Stomach (tissue), 19 donors: ENCODE results near the gene ASPG. TPM values are rescaled to one million over a fixed set of nuclear protein-coding genes. Genes with fewer than 3 reads are reported as not detected.

Experiments
- DNase-seq, 2 donors: peaks; one replicate each; pipeline versions ENCODE4 v3.0.0 to v3.0.0-alpha.2; 2013 to 2019
- H3K27ac ChIP-seq, 5 donors: fragments of 200-600 bp in 4 of 5; sonication (generic) in 4 of 5; one replicate each; pipeline ENCODE4 v1.5.1; 2013 to 2019; ENCODE audit warnings: mild to moderate bottlenecking in 1 of 5, moderate library complexity in 1 of 5
- H3K27me3 ChIP-seq, 3 donors: fragments of 200-600 bp; sonication (generic); one replicate each; pipeline ENCODE4 v1.5.1; 2017 to 2019; ENCODE audit warnings: mixed run types in 1 of 3
- H3K36me3 ChIP-seq, 4 donors: fragments of 200-600 bp; sonication (generic); 1 replicate in 3 of 4; 2 replicates in 1 of 4; pipeline ENCODE4 v1.5.1; 2016 to 2019
- H3K4me1 ChIP-seq, 4 donors: fragments of 200-600 bp; sonication (generic); one replicate each; pipeline ENCODE4 v1.5.1; 2016 to 2019
- H3K4me3 ChIP-seq, 4 donors: fragments of 200-600 bp; sonication (generic) in 3 of 4; one replicate each; pipeline ENCODE4 v1.5.1; 2016 to 2019; ENCODE audit warnings: mild to moderate bottlenecking in 1 of 4
- H3K9me3 ChIP-seq, 4 donors: fragments of 200-600 bp; sonication (generic); one replicate each; pipeline ENCODE4 v1.5.1; 2016 to 2019
- CTCF ChIP-seq, 7 experiments: fragments of 450-650 bp in 4 of 7; fragments of 200-600 bp in 3 of 7; sonication (generic) in 3 of 7; IDR thresholded peaks; one replicate each; pipeline ENCODE4 v1.5.1; 2016 to 2019; ENCODE audit warnings: antibody characterized with exemption in 7 of 7, control low read depth in 2 of 7, mild to moderate bottlenecking in 1 of 7
- EP300 ChIP-seq: sonication (generic); formaldehyde crosslinking; IDR thresholded peaks from one replicate; pipeline ENCODE4 v1.6.1; 2017; ENCODE audit warnings: antibody characterized with exemption
- POLR2A ChIP-seq, 4 donors: fragments of 450-650 bp; IDR thresholded peaks; one replicate each; pipeline ENCODE4 v1.6.1; 2016; ENCODE audit warnings: antibody characterized with exemption in 4 of 4, control low read depth in 2 of 4, mild to moderate bottlenecking in 1 of 4, moderate library complexity in 1 of 4
- POLR2AphosphoS5 ChIP-seq, 3 donors: sonication (generic); formaldehyde crosslinking; IDR thresholded peaks; one replicate each; pipeline ENCODE4 v1.6.1; 2016; ENCODE audit warnings: antibody characterized with exemption in 3 of 3
- WGBS, 5 donors: extraction: QIAGEN DNeasy Blood & Tissue Kit in 3 of 5; methylation state at CpG; one replicate each; pipeline versions ENCODE4 v1.1.5 to v1.1.7; 2013 to 2018; 5-methylcytosine and 5-hydroxymethylcytosine counted together
- intact Hi-C: fragments of 100-400 bp; cut with DNase I; formaldehyde crosslinking; loops from one replicate; pipeline ENCODE4 v1.15.1; 2023; ENCODE audit warnings: low total_unique reads
- long read RNA-seq, 10 donors: transcript quantifications; one replicate each; lab custom pipeline, GENCODE V29; 2026
- polyA plus RNA-seq, 3 donors: library from polyadenylated mRNA; stranded (reverse); fragments of 200-250 nt; gene quantifications; one replicate each; pipeline ENCODE4 v1.2.3, GENCODE V29; 2013
- total RNA-seq, 5 donors: library from RNA; depleted of rRNA; stranded (reverse); fragments of >200 nt; gene quantifications; one replicate each; pipeline versions ENCODE4 v1.1.0 to v1.2.3, GENCODE V29; 2014 to 2016
- donor health status: healthy with polysubstance abuse.
- donor health status: Bipolar disorder and iron deficiency.
- donor health status: healthy.

Gene ASPG
- total RNA-seq (10 to 100 TPM in 1 of 5 donors, 1 to 10 TPM in 2, under 1 TPM in 1, not detected in 1; 0.58 to 10.7 (median 5.3) TPM), polyA plus RNA-seq (1 to 10 TPM in 2 of 3 donors, under 1 TPM in 1; 0.12 to 5.5 (median 4.4) TPM)
- long read RNA-seq, donor 1, partial matches to known transcripts: 0 of 1 reads
- long read RNA-seq, donor 1, other reads (novel, unspliced or antisense): 0 of 1 reads
- long read RNA-seq, donor 2, full-length matches to known transcripts: 1 of 1 reads
- long read RNA-seq, donor 2, partial matches to known transcripts: 0 of 1 reads
- long read RNA-seq, donor 2, other reads (novel, unspliced or antisense): 0 of 1 reads
- long read RNA-seq, donor 3: 0 reads
- long read RNA-seq, donor 4: 0 reads
- long read RNA-seq, donor 5: 0 reads
- long read RNA-seq, donor 6, full-length matches to known transcripts: 2 of 2 reads
- long read RNA-seq, donor 6, partial matches to known transcripts: 0 of 2 reads
- long read RNA-seq, donor 6, other reads (novel, unspliced or antisense): 0 of 2 reads
- long read RNA-seq, donor 7, partial matches to known transcripts: 0 of 1 reads
- long read RNA-seq, donor 7, other reads (novel, unspliced or antisense): 0 of 1 reads
- long read RNA-seq, donor 8: 0 reads
- long read RNA-seq, donor 9: 0 reads
- long read RNA-seq, donor 10: 0 reads

GRCh38 chr14:104085032-104085888 lies at the start of gene ASPG:
TSS of gene ASPG (plus strand) at chr14:104085700. CDS start at chr14:104085771, 71 bp downstream.
- Histone ChIP-seq H3K9me3 (no peaks in the 10 kb centered on the region), H3K4me1 (peaks cover 20 to 73% (median 66%) of the 10 kb centered on the region in 4 donors), H3K27me3 (peaks cover 0 to 48% (median 17%) of the 10 kb centered on the region in 3 donors), H3K4me3 (peak within 1 kb of the TSS; percentile 15 to 38 (median 29)), H3K27ac (no peak within 1 kb of the TSS), H3K36me3 (no peaks in the 10 kb centered on the region)
- no peak for TF ChIP-seq POLR2AphosphoS5 (IDR thresholded peaks at IDR 0.05)
- TF ChIP-seq EP300: no peak
- no peak for TF ChIP-seq POLR2A (IDR thresholded peaks at IDR 0.05)
- TF ChIP-seq CTCF (IDR thresholded peaks at IDR 0.05): no peak
- DNase-seq: peak; percentile 55 to 70
- 10 to 34% (median 17%) methylated on average over 10 to 70 of the region's 70 CpGs for WGBS, 5 donors
- intact Hi-C loops: no loop called here

- no peak for DNase-seq
- intact Hi-C loops: no loop called here
- WGBS, 5 donors: 65 to 78% (median 71%) methylated on average over 7 of the region's 7 CpGs
- no peaks in the 10 kb centered on the region for H3K36me3 ChIP-seq
- no peaks in the 10 kb centered on the region for H3K4me1 ChIP-seq
- peaks cover 0 to 4% (median 0%) of the 10 kb centered on the region in 3 donors for H3K27me3 ChIP-seq
- H3K9me3 ChIP-seq: no peaks in the 10 kb centered on the region
- no peak for TF ChIP-seq EP300
- TF ChIP-seq POLR2AphosphoS5 (IDR thresholded peaks at IDR 0.05): no peak
- no peak for TF ChIP-seq CTCF (IDR thresholded peaks at IDR 0.05)
- no peak for TF ChIP-seq POLR2A (IDR thresholded peaks at IDR 0.05)
- H3K27ac ChIP-seq: no peak overlapping the region
- no peak overlapping the region for H3K4me3 ChIP-seq
Measured at GRCh38 chr14:104036212-104036611, 49.3 kb upstream of the ASPG start.

GRCh38 chr14:104037074-104037473 lies 48.4 kb upstream of the ASPG start:
- Histone ChIP-seq H3K36me3 (no peaks in the 10 kb centered on the region), H3K4me1 (no peaks in the 10 kb centered on the region), H3K27ac (no peak overlapping the region), H3K27me3 (peaks cover 0 to 4% (median 0%) of the 10 kb centered on the region in 3 donors), H3K9me3 (no peaks in the 10 kb centered on the region), H3K4me3 (no peak overlapping the region)
- TF ChIP-seq POLR2A (IDR thresholded peaks at IDR 0.05): no peak
- no peak for TF ChIP-seq POLR2AphosphoS5 (IDR thresholded peaks at IDR 0.05)
- TF ChIP-seq CTCF (IDR thresholded peaks at IDR 0.05): no peak
- TF ChIP-seq EP300: no peak
- WGBS, 5 donors: 75 to 90% (median 82%) methylated on average over 13 to 14 of the region's 14 CpGs
- no peak for DNase-seq
- intact Hi-C loops: no loop called here

- no peak overlapping the region for H3K27ac ChIP-seq
- H3K9me3 ChIP-seq: no peaks in the 10 kb centered on the region
- H3K4me1 ChIP-seq: no peaks in the 10 kb centered on the region
- H3K27me3 ChIP-seq: peaks cover 0 to 4% (median 0%) of the 10 kb centered on the region in 3 donors
- no peak for DNase-seq
- intact Hi-C loops: no loop called here
- 50 to 68% (median 60%) methylated on average over 3 of the region's 3 CpGs for WGBS, 5 donors
- no peaks in the 10 kb centered on the region for H3K36me3 ChIP-seq
- H3K4me3 ChIP-seq: no peak overlapping the region
- no peak for TF ChIP-seq CTCF (IDR thresholded peaks at IDR 0.05)
- no peak for TF ChIP-seq POLR2A (IDR thresholded peaks at IDR 0.05)
- TF ChIP-seq EP300: no peak
Measured at GRCh38 chr14:104037903-104038302, 47.6 kb upstream of the ASPG start.
